ENCODE measurements around the gene OR2D2.
"Not testable (repeated sequence)": the region's sequence is repeated elsewhere in the genome, so short reads cannot be mapped to it uniquely, and the experiment has no call there.

Gene OR2D2

GRCh38 chr11:6882751-6883150, 9.5 kb downstream of the OR2D2 start:
- no peak for DNase-seq (ENCODE audit: low read depth in 1 of 2, low spot score in 1 of 2)

- no peak for DNase-seq (ENCODE audit: low read depth in 1 of 2, low spot score in 1 of 2)
Measured at GRCh38 chr11:6876914-6877313, 15.4 kb downstream of the OR2D2 start.

- DNase-seq (ENCODE audit: low read depth in 1 of 2, low spot score in 1 of 2), result no peak
Measured at GRCh38 chr11:6876325-6876724, 16.0 kb downstream of the OR2D2 start, which contains the start of gene OR10A4. OR10A4 (plus strand) TSS chr11:6876625; CDS start chr11:6876648, 23 bp downstream.

GRCh38 chr11:6875761-6876160, 16.5 kb downstream of the OR2D2 start:
- no peak for DNase-seq (ENCODE audit: low read depth in 1 of 2, low spot score in 1 of 2)

GRCh38 chr11:6871278-6871677, 21.0 kb downstream of the OR2D2 start:
- DNase-seq (ENCODE audit: low read depth in 1 of 2, low spot score in 1 of 2), result no peak

- DNase-seq (ENCODE audit: low read depth in 1 of 2, low spot score in 1 of 2), result no peak
Measured at GRCh38 chr11:6864438-6864837, 27.9 kb downstream of the OR2D2 start.

GRCh38 chr11:6862961-6863360, 29.3 kb downstream of the OR2D2 start, which contains the start of gene OR10A2:
OR10A2 (plus strand) TSS chr11:6863057; CDS start chr11:6869755, 6,698 bp downstream.
- DNase-seq (ENCODE audit: low read depth in 1 of 2, low spot score in 1 of 2), result no peak

GRCh38 chr11:6856871-6857270, 35.4 kb downstream of the OR2D2 start:
- no peak for DNase-seq (ENCODE audit: low read depth in 1 of 2, low spot score in 1 of 2)

GRCh38 chr11:6855971-6856541, 36.2 kb downstream of the OR2D2 start:
- DNase-seq (ENCODE audit: low read depth in 1 of 2, low spot score in 1 of 2), result no peak

GRCh38 chr11:6854801-6855200, 37.5 kb downstream of the OR2D2 start:
- not testable (repeated sequence) for DNase-seq (ENCODE audit: low read depth in 1 of 2, low spot score in 1 of 2)

GRCh38 chr11:6850526-6850925, 41.8 kb downstream of the OR2D2 start:
- DNase-seq (ENCODE audit: low read depth in 1 of 2, low spot score in 1 of 2), result no peak

- no peak for DNase-seq (ENCODE audit: low read depth in 1 of 2, low spot score in 1 of 2)
Measured at GRCh38 chr11:6845383-6845782, 46.9 kb downstream of the OR2D2 start, which contains the start of gene OR10A5. OR10A5 (plus strand) TSS chr11:6845683; CDS start chr11:6845683, 0 bp downstream.

- no peak for DNase-seq (ENCODE audit: low read depth in 1 of 2, low spot score in 1 of 2)
Measured at GRCh38 chr11:6844356-6844755, 47.9 kb downstream of the OR2D2 start.

GRCh38 chr11:6843670-6844069, 48.6 kb downstream of the OR2D2 start:
- no peak for DNase-seq (ENCODE audit: low read depth in 1 of 2, low spot score in 1 of 2)

GRCh38 chr11:6841694-6842093, 50.6 kb downstream of the OR2D2 start:
- no peak for DNase-seq (ENCODE audit: low read depth in 1 of 2, low spot score in 1 of 2)

Data from activated T-helper 1 cell treated with anti-CD3 and anti-CD28 coated beads, Interleukin-2, amount 50 U/mL, for 16 hours (primary cell).